Amniotic stem cell (primary cell): ENCODE results near the gene TTBK2.
"Not testable (repeated sequence)": the region's sequence is repeated elsewhere in the genome, so short reads cannot be mapped to it uniquely, and the experiment has no call there.

Experiments used
- DNase-seq: peaks from one replicate; lab custom pipeline; 2025; lab: John Stamatoyannopoulos, UW

TTBK2 gene

DNA sequence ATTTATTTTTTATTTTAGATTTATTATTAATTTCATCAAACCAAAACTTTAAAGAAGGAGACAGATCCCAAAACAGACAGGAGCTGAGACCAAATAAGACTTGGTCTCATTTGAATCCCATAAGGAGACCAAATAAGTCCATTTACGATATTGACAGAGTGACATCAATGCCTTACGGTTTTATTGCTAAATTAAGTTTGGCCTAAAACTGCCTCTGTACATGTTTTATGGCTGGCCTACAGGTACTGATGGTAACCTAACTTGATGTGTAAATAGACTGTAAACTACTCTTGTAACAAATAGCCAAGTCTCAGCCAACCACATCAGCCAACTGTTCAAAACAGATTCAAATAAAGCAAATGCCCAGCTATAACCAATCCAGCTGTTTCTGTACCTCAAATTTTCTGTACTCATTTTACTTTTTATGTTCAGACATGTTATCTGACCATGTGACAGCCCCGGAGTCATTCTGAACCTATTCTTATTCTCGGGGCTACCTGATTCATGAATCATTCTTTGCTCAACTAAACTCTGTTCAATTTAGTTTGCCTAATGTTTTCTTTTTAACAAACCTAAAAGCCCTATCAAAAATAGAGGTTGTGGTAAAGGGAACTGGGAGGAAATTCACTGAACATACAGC lies 94.2 kb downstream of the TTBK2 start:
- DNase-seq: no peak

DNA sequence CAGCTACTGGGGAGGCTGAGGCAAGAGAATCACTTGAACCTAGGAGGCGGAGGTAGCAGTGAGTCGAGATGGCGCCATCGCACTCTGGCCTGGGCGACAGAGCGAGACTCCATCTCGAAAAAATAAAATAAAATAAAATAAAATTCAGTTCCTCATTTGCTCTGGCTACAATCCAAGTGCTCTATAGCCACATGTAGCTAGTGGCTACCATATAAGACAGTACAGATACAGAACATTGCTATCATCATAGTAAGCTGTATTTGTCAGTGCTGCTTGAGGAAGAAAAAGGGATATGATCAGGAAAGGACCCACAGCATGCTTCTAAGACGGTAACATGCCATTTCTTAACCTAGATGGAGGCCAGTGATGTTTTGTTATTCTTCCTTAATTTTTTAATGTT lies 95.0 kb downstream of the TTBK2 start:
- DNase-seq: no peak

DNA sequence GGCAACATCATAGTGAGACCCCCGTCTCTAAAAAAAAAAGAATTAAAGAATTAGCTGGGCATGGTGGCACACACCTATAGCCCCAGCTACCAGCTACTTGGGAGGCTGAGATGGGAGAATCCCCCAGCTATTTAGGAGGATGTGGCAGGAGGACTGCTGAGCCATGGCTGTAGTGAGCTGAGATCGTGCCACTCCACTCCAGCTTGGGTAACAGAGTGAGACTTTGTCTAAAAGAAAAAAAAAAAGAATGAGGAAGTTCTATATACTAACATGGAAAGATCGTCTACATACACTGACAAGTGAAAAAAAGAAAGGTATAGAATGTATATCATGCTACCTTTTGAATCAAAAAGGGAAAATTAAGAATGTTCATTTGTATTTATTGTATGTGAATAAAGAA lies 99.8 kb downstream of the TTBK2 start:
- DNase-seq: no peak

DNA sequence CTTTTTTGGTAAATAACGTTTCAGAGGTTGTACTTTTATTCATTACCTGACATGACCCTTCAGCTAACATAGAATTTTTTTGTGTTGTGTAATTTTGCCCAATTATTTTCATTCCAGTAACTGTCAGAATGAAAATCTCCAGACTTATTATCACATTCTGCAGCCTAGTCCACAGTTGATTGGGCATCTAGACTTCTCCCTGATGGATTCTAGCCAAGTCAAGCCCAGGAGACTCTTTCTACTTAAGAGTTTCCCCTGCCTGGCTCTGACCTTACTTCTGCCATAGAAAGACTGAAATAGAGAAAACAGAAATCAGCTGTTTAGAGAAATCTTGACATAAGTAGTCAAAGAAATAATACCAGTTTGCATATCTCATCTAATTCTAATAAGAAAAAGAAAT lies 100.8 kb downstream of the TTBK2 start:
- DNase-seq: no peak

DNA sequence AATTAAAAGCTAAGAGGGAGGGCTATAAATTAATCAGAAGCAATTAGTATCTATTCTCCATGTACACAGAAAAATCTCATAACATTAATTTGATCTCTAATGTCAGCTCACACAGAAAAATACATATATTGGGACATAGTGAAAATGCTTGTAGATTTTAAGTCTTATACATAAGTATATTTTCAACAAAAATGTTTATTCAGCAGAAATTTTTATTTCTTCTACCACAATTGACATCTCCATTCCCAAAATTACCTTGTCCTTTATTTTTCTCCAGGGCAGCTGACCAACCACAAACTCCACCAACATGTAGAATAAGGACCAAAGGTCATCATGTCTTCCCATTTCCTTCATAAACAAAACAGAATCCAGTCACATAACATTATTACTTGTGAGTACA lies 109.1 kb downstream of the TTBK2 start:
- DNase-seq: no peak

DNA sequence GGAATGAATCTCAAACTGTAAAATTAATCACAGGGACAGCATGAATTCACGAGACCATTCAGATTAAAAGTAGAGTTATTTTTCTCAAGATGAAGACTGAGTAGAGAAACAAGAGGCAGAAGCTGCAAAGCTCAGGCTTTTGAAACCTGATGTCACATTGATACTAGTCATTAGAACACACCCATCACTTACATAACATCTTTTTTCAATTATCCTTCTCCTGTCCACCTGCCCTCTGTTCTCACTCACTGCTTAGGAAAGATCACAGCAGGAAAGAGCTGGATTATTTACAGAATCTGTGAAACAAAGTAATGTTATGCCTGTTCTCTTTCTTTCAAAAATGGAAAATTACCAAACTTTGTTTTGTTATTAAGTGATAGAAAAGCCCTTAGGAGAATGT lies 111.7 kb downstream of the TTBK2 start:
- DNase-seq: no peak

DNA sequence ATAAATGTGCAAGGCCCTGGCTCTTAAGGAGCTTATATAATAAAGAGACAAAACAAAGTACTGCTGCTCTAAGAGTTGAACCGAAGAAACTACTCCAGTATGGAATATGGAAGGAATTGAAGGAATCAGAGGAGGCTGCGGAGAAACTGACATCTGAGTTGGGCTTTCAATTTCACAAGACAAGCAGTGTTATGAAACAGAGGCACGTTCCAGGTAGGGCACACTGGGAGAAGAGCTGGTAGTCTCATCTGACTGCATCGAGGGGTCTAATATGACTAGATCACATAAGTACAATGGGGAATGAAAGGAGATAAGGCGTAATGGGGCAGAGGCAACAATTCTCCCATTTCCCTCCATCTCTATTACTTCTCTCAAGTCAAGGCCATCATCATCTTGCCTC lies 115.3 kb downstream of the TTBK2 start:
- no peak for DNase-seq

DNA sequence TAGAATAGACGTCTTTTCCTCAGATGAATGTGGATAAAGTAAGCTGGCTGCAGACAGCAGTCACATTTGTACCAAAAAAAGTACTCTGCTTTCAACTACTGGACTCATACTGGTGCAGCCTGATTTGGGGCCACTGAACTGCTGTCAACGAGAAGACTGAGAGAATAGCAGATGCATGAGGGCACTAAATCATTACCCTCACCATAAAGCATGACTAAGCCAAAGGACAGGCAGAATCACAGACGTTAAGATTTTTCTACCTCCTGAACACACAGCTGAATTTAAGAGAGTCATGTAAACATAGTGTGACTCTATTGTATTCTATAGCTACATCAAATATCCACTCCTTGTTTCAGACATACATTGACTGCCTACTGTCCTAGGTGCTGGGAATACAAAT lies 115.8 kb downstream of the TTBK2 start:
- DNase-seq: no peak

DNA sequence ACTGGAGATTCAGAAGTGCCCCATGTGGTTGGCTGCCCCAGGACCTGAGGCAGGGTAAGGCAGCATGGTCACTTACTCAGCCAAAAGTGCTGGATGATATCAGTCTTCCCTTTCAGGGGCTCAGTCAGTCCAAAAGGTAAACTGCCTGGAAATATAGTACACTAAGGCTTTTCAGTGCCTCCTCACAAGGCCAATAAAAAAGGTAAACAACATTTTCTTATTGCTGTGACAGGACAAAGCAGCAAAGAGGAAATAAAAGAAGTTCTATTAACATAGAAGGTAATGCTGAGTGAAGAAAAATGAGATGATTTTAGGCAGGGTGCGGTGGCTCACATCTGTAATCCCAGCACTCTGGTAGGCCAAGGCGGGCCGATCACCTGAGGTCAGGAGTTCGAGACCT lies 117.1 kb downstream of the TTBK2 start:
- DNase-seq: no peak

DNA sequence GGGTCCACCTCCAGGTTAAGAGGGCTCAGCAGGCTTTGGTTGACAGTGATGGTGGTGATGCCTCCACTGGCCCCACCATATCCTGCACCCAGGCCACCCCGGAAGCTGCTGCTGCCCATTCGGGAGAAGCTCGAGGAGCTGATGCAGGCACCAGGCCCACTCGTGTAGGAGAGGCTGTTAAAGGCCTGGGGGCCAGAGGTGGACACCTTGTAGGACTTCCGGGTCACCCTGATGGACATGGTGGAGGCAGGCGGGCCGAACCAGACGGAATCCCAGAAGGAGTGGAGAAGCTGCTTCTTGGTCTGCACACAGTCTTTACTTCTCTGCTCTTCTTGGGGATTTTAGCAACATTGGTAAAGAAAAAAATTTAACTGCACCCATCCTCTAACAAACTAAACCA lies 118.4 kb downstream of the TTBK2 start:
- no peak for DNase-seq

DNA sequence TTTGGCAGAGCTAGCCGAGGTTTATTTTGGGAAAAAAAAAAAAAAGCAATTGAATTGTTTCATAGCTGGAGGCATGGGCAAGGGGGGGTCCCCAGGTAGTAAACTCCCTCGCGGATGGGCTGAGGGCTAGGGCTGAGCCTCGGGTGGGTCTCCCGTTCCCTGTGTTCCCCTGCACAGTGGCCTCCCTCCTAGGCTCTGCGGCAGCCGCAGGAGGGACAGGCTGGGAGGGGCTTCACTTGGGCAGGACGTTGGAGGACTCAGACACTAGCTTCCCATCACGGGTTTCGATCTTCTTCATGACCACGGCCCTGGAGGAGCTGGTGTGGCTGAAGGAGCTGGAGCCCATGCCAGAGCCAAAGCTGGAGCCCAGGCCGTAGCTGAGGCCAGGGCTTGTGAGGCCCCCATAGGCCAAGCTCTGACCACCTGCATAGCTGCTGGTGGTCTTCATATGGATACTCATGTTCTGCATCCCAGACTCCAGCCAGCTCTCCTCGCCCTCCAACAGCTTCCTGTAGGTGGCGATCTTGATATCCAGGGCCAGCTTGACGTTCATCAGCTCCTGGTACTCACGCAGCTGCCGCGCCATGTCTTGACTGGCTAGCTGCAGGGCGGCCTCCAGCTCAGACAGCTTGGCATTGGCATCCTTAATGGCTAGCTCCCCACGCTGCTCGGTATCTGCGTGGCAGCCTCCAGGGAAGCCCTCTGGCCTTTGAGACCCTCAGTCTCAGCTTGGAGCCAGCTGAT lies 119.7 kb downstream of the TTBK2 start:
- DNase-seq: no peak

DNA sequence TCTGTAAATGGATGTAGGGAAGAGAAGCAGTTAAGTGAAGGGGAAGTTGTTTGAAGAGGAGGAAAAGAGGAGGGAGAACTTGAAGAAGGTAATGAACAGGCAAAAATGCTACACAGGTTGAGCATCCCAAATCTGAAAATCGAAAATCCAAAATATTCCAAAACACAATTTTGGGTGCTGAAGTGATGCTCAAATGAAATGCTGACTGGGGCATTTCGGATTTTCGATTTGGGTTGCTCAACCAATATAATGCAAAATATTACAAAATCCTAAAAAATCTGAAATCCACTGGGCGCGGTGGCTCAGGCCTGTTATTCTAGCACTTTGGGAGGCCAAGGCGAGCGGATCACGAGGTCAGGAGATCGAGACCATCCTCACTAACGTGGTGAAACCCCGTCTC lies 121.8 kb downstream of the TTBK2 start:
- no peak for DNase-seq

DNA sequence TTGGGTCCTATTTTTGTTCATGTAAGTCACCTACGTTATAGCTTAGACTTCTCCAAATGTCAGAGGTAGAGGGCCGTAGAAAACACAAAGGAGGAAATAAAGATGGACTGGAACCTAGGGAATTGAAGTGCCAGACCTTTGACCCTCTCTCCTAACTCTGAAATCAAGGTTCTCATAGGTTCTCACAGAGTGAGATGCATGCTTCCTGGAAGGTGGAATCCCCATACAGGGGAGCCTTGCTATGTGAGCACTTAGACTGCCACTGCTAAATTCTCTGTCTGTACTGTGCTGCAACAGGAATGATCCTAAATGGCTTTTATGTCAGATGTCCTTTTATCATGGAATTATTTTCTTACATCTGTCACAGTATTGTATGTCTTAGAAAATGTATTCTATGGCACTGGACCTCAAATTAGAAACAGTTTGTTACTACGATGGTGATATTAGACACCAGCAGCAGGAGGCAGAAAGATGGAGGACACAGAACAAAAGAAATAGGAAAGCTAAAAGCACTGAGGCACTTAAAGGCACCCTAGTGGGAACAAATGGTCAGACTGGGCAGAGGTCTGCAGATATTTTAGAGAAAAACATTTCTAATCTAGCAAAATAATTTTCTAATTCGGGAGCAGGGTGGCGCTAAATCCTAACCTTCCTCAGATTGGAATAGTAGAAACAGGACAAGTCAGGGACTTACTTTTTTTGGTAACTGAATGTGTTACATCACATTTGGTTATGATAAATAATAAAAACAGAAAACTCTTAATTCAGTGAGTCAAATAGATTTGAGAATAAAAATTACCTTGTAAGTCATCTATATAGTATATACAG lies 123.4 kb downstream of the TTBK2 start:
- DNase-seq: no peak

DNA sequence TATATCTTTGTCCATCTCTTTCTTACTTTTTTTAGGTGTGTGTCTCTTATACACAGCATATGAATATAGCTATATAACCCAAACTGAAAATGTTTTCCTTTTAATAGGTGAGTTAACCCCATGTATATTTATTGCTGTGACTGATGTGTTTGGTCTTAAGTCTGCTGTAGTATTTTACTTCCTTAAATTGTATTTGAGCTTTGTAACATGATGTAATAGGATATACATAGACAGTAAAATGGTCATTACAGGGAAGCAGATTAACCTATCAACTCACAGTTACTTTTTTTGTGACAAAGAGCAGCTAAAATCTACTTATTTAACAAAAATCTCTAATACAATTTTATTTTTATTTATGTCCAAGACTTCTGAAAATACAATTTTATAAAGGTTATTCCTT lies 131.9 kb downstream of the TTBK2 start:
- no peak for DNase-seq

DNA sequence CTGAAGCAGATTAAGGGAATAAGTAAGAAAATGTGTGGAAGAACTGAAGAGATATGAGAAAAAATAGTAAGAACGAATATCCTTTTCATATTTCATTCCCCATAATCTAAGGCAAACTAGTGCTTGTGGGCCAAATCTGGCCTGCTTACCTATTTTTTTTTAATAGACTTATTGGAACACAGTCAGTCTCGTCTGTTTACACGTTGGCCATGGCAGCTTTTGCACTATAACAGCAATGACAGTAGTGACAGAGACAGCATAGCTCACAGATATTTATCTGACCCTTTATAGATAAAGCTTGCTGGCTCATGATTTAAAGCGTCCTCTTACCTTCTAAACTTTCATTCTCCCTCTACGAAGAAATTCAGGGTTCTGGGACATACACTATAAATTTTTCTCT lies 133.6 kb downstream of the TTBK2 start:
- DNase-seq: no peak

DNA sequence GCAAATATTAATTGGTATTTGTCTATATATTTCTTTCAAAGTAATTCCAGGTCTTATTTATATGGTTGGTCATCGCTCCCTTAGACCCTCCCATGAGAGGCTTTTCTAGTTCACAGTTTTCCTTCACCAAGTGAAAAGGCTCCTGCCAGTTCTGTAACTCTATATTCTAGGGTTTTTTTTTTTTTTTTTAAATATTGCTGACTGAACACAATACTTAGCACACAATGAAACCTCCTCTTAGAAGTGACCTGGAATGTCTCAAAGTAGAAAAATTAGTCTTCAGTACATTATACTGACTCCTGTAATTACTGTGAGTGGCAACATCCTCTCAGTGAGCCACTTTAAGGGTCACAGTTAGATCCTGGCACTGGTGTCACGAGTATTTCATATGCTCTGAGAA lies 135.0 kb downstream of the TTBK2 start:
- DNase-seq: no peak

DNA sequence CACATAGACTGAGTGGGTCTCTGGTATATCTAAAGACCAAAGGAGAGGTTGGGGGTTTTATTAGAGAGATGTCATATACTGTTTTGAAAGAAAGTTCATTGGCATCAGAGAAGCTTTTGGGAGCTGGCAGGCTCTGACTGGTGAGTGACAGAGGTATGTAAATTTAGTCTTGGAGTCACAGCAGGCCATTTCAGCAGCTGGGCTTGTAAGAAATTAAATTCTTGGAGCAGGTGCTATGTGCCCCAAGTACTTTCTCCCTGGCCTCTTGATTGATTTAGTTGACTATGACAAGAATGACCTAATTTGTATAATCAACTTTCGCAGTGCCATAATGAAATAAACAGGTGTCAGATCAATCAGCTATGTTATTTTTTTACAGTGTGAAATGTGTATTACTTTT lies 135.9 kb downstream of the TTBK2 start:
- no peak for DNase-seq

DNA sequence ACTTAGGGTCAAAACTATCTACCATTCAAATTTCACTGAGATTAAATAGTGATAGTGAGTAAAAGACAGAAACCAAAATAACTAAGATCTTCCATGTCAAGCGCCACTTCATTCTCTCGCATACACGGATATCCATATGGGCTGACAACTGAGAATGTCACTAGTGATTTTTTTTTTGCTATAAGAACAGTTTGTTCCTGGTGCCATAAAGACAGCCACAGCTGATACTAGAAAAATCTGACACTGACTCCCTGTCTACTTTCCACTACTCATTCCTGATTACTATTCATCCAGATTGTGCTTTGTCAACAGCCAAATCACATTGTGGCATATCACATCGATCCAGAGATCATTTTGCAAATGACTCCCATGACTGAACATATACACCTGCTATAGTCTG lies 137.9 kb downstream of the TTBK2 start:
- no peak for DNase-seq

DNA sequence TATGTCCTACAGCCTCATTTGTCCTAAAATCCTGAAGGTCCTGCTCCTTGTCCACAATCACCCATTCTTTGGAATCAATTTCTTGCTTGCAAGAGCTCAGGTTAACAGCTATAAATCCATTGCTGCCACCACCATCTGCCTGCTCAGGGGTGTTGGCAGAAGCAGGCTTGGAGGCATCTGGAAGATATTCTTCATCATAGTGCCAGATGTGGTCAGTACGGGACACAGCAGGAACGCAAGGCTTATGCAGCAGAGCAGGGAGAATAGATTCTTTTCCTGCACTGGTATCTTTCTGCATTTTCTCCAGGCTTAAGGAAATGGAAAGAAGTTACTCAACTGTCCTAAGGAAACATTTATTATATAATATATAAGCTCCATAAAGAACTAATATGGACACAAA lies 145.2 kb downstream of the TTBK2 start:
- no peak for DNase-seq

DNA sequence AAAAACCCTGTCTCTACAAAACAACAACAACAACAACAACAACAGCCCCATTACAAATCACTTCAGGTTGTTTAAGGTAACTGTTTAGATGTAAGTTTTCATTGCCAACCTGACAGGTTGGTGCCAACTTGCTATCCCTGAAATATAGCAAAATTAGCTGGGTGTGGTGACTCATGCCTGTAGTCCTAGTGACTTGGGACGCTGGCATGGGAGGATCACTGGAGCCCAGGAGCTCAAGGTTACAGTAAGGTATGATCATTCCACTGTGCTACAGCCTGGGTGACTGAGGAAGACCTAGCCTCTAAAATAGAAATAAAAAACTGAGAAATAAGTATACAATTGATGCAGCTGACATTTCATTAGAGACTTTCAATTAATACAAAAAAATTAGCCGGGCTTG lies 147.7 kb downstream of the TTBK2 start:
- no peak for DNase-seq

DNA sequence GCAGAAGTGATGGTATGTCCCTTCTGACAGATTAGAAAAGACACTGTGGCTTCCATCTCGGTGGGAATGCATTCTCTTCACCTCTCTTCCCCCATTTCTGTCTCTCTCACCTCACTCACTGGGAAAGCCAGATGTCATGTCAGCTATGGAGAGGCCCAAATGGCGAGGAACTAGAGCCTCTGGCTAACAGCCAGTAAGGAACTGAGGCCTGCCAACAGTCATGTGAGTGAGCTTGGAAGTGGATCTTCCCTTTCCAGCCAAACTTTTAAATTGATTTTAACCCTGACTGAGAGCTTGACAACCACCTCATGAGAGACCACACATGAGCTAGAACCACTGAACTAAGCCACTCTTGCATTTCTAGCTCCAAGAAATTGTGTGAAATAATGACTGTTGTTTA lies 148.4 kb downstream of the TTBK2 start:
- no peak for DNase-seq

DNA sequence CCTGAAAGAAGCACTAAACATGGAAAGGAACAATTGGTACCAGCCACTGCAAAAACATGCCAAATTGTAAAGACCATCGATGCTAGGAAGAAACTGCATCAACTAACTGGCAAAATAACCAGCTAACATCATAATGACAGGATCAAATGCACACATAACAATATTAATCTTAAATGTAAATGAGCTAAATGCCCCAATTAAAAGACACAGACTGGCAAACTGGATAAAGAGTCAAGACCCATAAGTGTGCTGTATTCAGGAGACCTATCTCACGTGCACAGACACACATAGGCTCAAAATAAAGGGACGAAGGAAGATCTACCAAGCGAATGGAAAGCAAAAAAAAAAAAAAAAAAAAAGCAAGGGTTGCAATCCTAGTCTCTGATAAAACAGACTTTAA lies 154.5 kb downstream of the TTBK2 start:
- not testable (repeated sequence) for DNase-seq

DNA sequence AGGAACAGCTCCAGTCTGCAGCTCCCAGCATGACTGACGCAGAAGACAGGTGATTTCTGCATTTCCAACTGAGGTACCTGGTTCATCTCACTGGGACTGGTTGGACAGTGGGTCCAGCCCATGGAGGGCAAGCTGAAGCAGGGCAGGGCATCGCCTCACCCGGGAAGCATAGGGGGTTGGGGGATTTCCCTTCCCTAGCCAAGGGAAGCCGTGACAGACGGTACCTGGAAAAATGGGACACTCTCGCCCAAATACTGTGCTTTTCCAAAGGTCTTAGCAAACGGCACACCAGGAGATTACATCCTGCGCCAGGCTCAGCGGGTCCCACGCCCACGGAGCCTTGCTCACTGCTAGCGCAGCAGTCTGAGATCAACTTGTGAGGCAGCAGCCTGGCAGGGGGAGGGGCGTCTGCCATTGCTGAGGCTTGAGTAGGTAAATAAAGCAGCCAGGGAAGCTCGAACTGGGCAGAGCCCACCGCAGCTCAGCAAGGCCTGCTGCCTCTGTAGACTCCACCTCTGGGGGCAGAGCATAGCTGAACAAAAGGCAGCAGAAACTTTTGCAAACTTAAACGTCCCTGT lies 156.3 kb downstream of the TTBK2 start:
- not testable (repeated sequence) for DNase-seq
